ENCODE results near the gene CILP2.

The CILP2 gene

DNA sequence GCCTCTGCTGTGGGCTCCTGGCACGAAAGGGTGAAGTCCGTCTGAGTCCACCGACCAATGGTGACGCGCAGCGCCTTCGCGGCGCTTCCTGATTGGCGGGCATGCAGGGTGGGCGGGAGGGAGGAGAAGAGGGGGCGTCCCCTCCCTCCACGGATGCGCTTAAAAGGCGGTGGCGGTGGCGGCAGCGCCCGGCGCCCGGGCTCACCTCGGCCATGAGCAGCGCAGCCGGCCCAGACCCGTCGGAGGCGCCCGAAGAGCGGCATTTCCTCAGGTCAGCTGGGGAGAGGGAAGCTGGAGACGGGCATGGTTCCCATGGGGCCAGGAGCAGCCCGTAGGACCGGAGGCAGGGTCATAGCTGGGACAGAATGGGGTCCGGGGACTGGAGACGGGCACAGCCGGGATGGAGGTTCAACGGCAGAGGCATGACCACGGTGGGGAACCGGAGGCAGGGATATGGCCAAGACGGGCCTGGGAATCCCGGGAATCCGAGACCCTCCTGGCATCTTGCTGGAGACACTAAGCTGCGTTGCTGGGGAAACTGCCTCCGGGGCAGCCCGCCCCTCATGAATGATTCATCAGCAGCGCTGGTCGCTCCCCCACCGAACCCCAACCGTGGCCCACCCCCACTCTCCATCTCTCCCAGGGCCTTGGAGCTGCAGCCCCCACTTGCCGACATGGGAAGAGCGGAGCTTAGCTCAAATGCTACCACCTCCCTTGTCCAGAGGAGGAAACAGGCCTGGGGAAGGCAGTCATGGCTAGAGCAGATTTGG lies 9.2 kb upstream of the CILP2 start, which contains the start of gene YJEFN3:
Gene YJEFN3 (plus strand): TSS at position 191 of the 770 bp plus-strand sequence. CDS start 22 bp downstream, at position 213.
- no peak for DNase-seq (ENCODE audit: low spot score)

DNA sequence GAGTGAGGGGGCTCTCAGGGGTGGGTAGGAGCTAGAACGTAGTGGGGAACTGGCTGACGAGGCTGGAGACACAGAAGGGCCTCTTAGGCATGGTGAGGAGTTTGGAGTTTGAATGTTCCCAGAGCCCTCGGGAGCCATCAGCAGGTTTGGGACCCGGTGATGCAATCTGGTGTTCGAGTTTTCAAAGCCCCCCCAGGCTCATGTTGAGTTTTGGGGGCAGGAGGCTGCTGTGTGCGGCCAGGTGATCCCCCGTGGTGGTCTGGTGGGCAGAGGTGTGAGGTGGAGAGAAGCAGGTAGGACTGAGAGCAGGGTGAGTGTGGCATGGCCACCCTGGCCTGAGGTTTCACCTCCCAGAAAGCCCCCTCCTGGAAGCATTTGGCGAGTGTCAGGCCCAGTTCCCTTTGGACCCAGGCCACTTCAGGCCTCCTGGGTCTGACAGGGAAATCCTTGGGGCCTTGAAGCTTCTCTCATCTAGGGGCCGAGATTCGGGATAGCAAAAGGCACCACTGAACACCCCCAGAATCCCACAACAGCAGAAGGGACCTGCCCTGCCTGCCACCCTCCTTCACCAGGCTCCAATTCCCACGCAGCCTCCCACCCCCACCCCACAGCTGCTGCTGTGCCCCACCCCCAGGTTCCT lies 8.2 kb upstream of the CILP2 start:
- no peak for DNase-seq (ENCODE audit: low spot score)

DNA sequence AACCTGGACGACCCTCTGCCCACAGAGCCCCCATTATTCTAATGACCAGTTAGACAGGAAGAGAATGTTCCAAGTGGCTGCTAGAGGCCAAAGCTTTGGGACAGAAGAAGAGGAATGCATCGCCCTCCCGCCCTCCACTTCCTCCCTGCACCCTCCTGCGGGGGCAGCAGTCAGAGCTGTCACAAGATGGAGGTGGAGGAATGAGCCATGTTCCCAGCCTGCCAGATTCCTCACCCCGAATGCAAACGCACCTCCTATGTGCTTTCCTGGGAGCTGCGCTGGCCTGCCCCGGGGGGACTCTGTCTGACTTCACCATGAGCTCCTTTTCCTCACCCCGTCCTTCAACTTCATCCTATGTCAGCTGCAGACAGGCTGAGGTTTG lies 7.7 kb upstream of the CILP2 start:
- no peak for DNase-seq (ENCODE audit: low spot score)

DNA sequence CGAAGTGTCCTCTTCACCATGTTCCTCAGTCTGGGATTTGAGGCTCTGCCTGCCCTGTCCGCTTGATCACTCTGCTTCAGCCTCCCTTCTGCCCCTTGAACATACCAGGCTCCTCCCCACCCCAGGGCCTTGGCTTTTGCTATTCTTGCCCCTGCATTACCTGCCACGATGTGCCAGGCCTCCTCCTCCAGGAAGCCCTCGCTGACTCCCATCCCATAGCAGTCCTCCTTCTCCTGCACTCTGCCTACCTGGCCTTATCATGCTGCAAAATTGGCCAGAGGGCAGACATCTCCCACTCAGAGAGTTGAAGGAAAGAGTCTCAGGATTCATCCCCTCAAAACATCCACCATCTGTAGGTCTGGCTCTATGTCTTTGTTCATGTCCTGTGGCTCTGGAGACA lies 7.2 kb upstream of the CILP2 start:
- DNase-seq (ENCODE audit: low spot score), result no peak

DNA sequence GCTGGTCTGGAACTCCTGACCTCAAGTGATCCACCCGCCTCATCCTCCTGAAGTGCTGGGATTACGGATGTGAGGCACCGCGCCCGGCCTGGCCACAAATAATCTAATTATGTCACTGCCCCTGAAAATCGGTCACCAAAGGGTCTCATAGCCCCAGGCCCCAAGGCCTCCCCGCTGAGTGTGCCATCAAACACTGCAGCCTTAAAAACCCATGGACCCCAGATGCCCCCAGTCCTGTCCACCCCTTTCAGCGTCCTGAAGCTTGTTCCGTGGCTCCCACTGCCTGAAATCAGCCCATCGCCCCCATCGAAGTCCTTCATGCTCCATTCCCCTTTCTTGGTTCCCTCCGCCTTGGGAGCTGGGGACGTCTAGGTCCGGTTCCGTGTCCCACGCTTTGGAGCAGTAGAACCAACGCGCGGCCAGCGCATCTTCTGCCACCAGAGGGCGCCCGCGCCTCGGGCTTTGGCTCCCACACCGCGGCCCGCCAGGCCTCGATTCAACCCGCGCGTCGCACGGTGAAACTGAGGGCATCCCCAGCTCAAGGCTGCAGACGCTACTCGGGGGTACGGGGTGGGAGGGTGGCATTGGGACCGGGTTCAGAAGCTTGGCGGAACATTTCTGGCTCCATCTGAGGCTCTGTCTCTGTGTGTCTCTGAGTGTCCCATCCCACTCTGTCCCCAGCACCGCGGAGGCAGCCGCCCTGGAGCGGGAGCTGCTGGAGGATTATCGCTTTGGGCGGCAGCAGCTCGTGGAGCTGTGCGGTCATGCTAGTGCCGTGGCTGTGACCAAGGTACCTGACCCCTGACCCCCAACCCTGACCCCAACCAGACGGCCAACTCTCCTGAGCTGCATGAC lies 5.9 kb upstream of the CILP2 start:
- DNase-seq (ENCODE audit: low spot score), result peak; percentile 44

DNA sequence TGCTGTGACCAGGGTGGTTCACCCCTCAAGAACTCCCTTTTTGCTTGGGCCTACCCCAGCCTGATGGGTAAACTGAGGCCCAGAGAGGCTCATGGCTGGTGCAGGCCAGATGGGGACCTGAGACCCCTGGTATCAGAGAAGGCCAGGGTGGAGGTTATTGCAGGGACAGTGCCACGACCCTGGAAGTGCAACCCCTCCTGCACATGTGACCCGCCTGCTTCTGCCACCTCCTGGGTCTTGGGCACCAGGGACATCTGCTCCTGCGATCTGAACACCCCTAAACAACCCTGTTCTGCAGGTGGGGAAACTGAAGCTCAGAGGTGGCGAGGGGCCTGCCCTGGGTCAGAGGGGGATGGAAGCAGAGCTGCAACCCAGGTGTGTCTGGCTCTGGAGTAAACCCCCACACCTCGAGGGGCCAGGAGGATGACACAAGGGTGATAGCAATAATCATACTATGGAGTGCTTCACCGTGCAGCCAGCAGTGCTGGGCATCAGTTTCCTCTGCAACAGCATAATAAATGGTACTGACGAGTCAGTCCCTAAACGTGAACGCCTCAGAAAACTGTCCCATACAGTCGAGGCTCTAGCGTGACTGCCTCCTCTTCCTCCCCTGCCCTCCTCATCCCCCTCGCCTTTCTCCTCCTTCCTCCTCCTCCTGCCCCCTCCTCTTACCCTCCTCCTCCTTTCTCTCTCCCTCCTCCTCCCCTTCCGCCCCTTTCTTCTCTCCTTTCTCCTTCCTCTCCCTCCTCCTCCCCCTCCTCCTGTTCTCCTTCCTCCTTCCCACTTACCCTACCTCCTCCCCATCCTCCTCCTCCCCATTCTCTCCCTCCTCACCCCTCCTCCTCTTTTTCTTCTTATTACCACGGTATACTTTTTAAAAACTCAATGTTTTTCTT lies 5.0 kb upstream of the CILP2 start:
- DNase-seq (ENCODE audit: low spot score), result no peak

DNA sequence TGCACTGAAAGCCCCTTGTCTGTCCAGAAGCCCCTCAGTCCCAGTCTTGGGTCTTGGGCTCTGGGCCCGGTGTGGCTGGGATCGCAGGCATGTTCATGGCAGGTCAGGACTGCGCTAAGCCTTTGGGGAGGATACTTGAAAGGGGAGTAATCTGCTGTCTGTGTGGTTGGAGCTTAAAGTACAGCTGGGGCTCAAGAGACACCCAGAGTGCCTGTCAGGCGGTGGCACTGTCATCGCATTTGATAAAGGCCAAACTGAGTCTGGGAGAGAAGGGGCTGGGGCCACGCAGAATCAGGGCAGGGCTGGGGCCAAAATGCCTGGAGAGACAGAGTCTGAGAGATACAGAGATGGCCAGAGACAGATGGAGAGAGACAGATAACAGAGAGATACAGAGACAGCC lies 4.2 kb upstream of the CILP2 start:
- DNase-seq (ENCODE audit: low spot score), result no peak

DNA sequence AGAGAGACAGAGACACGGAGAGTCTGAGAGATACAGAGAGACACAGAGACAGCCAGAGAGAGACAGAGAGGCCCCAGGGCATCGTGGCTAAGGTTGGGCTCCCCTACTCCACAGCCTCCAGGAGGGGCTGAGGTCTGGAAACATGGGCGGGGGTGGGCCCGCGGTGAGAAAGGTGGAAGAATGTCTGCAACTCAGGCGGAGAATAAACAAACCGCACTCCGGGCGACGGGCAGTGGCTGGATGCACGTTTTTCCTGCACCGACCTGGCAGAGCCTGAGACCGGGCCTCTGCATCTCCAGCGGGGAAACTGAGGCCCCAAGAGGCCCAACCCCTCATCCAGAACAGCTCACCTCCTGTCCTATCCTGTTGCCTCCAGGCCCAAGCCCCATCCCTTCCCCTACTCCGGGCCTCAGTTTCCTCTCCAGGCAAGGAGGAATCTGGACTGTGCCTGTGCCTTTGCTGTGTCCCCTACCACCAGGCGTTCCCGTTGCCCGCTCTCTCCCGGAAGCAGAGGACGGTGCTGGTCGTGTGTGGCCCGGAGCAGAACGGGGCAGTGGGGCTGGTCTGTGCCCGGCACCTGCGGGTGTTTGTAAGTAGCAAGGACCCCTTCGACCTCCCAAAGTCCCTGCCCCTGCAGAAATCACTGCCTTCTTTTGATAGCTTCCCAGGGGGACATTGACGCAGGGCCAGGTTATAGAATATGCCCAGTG lies 3.4 kb upstream of the CILP2 start:
- DNase-seq (ENCODE audit: low spot score), result no peak

DNA sequence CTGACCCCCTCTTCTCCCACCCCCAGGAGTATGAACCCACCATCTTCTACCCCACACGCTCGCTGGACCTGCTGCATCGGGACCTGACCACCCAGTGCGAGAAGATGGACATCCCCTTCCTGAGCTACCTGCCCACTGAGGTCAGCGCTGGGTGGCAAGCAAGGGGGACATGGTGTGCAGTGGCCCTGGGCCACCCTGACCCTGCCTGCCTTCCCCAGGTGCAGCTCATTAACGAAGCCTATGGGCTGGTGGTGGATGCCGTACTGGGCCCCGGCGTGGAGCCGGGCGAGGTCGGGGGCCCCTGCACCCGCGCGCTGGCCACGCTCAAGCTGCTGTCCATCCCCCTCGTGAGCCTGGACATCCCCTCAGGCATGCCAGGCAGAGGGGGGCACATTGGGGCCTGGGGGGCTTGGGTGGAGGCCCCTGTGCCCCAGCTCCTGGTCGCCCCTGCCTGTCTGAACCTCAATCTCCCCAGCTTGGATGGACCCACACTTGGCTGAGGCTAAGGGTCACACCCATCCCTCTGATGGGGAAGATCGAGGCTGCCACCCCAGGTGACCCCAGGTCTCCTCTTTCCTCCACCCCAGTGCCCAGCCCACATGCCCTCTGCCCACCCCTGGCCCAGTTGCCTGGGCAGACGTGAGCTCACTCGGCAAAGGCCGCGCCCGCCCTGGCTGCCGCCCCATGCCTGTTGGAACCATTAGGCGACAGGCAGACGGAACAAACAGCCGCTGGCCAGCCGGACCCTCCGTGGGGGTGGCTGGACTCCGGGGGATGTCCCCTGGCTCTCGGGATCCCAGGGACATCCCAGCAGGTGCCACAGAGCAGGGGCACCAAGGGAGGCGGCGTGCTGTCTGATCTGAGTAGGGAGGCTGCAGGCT lies 2.5 kb upstream of the CILP2 start:
- DNase-seq (ENCODE audit: low spot score), result no peak

DNA sequence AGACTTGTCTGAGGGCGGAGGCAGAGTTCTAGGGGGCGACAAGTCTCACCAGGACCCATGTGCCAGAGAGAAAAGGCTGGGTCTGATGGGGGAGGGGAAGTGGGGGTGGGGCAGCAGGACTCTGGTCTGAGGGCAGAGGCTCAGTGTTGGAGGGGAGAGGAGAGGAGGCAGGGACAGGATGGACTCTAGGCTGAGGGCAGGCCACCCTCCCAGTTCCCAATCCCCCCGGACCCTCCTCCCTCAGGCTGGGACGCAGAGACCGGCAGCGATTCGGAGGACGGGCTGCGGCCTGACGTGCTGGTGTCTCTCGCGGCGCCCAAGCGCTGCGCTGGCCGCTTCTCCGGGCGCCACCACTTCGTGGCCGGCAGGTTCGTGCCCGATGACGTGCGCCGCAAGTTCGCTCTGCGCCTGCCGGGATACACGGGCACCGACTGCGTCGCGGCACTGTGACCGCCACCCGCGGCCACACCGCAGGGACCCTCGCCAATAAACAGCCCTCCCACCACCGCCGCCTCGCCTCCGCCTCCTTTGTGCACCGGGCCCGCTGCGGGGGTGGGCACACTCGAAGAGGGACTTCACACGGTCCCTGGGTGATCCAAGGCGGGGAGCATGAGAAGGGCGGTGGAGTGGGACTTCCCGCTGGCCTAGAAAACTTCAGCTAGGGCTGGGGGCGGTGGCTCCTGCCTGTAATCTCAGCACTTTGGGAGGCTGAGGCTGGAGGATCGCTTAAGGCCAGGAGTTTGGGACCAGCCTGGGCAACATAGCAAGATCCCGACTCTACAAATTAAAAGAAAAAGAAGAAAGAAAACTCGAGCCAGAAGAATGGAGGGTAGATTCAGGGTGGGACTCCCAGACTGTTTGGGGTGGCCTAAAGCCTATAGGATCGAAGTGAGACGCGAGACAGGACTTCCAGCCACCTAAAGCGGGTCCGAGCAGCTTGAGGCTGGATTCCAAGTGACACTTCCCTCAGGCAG lies 703 bp upstream of the CILP2 start:
- DNase-seq (ENCODE audit: low spot score), result no peak

DNA sequence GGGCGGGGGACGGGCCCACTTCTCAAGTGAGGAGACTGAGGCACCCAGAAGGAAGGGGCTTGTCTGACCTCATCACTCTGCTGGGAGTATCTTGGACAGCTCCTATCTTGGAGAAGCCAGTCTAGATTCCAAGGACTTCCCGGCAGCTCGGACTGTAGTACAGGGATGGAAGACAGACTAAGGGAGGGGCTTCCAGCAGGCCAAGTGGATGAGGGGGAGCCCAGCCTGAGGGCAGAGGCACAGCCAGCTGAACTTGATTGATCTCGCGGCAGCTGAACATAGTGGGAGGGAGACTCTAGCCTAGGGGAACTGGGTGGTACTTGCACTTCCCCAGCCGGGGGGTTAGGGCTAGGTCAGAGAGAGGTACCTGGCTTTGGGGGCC lies 711 bp downstream of the CILP2 start:
- no peak for DNase-seq (ENCODE audit: low spot score)

DNA sequence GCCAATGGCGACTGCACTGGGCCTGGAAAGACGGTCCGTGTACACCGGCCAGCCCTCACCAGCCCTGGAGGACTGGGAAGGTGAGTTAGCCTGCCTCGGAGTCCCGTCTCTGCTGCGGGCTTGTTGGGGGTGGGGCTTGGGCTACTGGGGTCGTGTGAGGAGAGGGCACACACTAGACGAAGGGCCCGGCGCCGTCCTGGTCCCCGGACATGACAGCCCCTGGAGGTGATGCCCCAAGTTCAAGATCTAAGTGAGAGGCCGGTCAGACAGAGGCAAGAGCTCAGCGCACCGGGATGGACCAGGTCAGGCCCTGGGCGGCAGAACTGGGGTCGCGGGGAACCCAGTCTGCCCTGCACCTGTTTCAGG lies 1.6 kb downstream of the CILP2 start:
- DNase-seq (ENCODE audit: low spot score), result no peak

DNA sequence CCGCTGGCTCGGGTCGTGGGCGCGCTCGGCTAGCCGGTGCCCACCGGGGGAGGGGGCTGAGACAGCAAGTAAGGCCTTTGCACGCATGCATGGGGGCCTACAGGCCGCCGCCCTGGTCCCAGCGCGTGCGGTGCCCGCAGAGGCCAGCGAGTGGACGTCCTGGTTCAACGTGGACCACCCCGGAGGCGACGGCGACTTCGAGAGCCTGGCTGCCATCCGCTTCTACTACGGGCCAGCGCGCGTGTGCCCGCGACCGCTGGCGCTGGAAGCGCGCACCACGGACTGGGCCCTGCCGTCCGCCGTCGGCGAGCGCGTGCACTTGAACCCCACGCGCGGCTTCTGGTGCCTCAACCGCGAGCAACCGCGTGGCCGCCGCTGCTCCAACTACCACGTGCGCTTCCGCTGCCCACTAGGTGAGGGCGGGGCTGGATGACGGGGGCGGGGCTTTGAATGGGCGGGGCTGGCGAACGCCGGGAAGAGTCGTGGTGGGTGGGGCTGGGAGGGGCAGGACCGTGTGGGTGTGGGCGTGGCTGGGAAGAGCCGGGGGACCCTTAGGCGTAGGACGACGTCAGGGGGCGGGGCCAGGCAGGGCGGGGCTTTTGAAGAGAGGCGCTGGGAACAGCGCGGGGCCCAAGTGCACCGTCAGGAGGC lies 2.1 kb downstream of the CILP2 start:
- peak; percentile 54 for DNase-seq (ENCODE audit: low spot score)

DNA sequence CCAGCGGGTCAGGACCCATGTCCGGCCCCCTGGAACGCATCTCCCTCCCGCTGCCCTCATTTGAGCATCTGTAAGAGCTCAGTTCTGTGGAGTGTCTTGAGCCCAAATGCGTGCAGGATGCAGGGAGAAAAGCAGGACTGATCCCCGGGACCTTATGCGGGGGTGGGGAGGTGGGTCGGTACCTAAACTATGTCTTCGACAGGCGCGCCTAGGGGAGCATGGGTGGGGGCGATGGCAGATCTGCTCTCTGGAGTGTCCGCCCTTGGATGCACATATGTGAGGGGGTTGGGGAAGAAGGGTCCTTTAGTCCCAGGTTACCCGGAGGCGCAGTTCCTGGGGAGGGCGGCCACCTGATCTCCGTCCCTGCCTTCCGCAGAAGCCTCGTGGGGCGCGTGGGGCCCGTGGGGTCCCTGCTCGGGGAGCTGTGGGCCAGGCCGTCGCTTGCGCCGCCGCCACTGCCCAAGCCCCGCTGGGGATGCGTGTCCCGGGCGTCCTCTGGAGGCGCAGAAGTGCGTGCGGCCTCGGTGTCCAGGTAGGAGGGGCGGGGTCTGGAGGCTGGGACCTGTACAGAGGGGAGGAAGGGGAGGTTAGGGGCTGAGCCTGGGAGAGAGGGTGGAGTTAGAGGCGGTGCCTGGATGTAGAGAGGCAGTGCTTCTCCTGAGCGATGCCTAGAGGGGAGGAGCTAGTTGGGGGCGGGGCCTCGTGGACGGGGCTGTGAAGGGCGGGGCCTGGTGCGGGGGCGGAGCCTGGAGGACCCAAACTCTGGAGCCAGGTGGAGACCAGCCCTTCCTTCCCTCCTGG lies 2.9 kb downstream of the CILP2 start:
- DNase-seq (ENCODE audit: low spot score), result peak; percentile 66

DNA sequence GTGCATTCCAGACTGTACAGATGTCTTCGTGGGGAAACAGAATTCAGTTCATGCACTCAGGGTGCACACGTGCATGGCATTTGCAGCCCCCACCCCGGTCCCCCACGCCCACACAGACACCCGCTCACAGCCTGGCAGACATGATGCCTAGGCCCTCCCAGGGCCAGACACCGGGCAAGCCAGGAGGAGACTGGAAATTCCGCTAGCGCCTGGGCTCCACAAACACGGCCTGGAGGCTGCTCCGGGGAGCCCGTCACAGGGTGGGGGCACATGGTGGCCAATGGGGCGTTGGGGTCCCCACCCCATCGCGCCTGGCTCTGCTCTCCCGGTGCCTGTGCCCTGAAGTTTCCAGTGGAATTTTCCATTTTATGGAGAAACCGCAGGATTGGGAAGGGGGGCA lies 3.6 kb downstream of the CILP2 start:
- DNase-seq (ENCODE audit: low spot score), result no peak

DNA sequence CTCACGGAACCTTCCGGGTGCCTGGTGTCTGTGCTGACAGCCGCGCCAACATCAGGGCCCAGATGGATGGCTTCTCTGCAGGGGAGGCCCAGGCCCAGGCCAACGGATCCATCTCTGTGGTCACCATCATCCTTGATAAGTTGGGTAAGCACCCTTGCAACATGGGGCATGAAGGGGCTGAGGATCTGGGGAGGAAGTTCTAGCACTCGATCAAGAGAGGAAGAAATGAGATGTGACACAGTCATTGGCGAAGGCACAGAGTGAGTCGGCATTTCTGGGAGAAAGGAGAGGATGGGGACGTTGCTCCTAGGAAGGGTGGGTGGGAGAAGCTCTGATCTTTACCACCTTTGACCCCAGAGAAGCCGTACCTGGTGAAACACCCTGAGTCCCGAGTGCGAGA lies 4.4 kb downstream of the CILP2 start:
- no peak for DNase-seq (ENCODE audit: low spot score)

DNA sequence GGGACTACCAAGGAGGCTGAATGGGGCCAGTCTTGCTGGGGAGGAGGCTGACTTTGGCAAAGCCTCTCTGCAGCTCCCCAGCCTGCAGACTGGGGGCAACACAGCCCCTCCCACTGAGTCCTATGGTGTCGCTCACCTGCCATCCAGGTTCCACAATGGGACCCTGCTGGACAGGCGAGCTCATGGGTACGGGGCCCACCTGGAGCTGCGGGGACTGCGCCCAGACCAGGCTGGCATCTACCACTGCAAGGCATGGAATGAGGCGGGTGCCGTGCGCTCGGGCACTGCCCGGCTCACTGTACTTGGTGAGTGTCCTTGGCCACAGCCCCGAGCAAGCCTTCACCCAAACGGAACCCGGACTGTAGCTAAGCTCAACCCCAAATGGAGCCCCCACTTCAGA lies 5.0 kb downstream of the CILP2 start:
- no peak for DNase-seq (ENCODE audit: low spot score)

DNA sequence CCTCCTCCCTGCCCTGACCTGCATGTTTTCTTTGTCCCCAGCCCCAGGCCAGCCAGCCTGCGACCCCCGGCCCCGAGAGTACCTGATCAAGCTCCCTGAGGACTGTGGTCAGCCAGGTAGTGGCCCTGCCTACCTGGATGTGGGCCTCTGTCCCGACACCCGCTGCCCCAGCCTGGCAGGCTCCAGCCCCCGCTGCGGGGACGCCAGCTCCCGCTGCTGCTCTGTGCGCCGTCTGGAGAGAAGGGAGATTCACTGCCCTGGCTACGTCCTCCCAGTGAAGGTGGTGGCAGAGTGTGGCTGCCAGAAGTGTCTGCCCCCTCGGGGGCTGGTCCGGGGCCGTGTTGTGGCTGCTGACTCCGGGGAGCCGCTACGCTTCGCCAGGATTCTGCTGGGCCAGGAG lies 5.6 kb downstream of the CILP2 start:
- no peak for DNase-seq (ENCODE audit: low spot score)

All from SW480 (cell line).